Measurements from ENCODE around the gene SPZ1.

SPZ1 gene

DNA sequence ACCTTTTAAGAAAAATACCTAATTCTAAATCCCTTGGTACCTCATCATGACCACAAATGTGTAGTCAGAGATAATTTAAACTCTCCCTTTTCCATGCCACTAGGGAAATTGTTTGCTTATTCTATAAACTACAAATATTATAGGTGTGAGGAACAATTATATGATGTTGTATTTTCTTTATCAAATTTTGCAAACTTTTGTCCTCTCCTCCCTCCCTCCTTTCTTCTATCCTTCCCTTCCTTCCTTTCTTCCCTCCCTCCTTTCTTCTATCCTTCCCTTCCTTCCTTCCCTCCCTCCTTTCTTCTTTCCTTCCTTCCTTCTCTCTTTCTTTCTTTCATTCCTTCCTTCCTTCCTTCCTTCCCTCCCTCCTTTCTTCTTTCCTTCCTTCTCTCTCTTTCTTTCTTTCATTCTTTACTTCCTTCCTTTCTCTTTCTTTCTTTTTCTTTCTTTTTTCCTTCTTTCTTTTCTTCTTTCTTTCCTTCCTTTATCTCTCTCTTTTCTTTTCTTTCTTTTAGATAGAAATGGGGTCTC, 41.2 kb downstream of the SPZ1 start:
- Histone ChIP-seq H3K4me1 (no peaks in the 10 kb centered on the region), H3K9ac (no peak overlapping the region), H3K36me3 (no peaks in the 10 kb centered on the region), H3K4me3 (no peak overlapping the region), H3K4me2 (no peak overlapping the region), H4K20me1 (no peaks in the 10 kb centered on the region), H3K9me3 (no peaks in the 10 kb centered on the region), H3K27ac (no peak overlapping the region), H3K27me3 (no peaks in the 10 kb centered on the region)
- TF ChIP-seq Cebpa-rat (IDR thresholded peaks at IDR 0.05): no peak

GRCh38 chr5:80364892-80365291, 45.1 kb downstream of the SPZ1 start:
- Histone ChIP-seq H3K27ac (no peak overlapping the region), H3K9ac (no peak overlapping the region), H3K27me3 (no peaks in the 10 kb centered on the region), H3K4me1 (no peaks in the 10 kb centered on the region), H3K36me3 (no peaks in the 10 kb centered on the region), H4K20me1 (no peaks in the 10 kb centered on the region), H3K9me3 (no peaks in the 10 kb centered on the region), H3K4me2 (no peak overlapping the region), H3K4me3 (no peak overlapping the region)
- no peak for TF ChIP-seq Cebpa-rat (IDR thresholded peaks at IDR 0.05)

GRCh38 chr5:80368661-80369480, 49.1 kb downstream of the SPZ1 start:
- H3K4me3 ChIP-seq: no peak overlapping the region
- TF ChIP-seq Cebpa-rat (IDR thresholded peaks at IDR 0.05): no peak
- H3K4me2 ChIP-seq: no peak overlapping the region
- peaks cover 9% of the 10 kb centered on the region for H3K9me3 ChIP-seq
- H4K20me1 ChIP-seq: no peaks in the 10 kb centered on the region
- H3K27me3 ChIP-seq: no peaks in the 10 kb centered on the region
- no peak overlapping the region for H3K27ac ChIP-seq
- no peaks in the 10 kb centered on the region for H3K36me3 ChIP-seq
- no peak overlapping the region for H3K9ac ChIP-seq
- no peaks in the 10 kb centered on the region for H3K4me1 ChIP-seq

- no peak overlapping the region for H3K27ac ChIP-seq
- no peaks in the 10 kb centered on the region for H3K4me1 ChIP-seq
- no peak for TF ChIP-seq Cebpa-rat (IDR thresholded peaks at IDR 0.05)
- no peak overlapping the region for H3K9ac ChIP-seq
- no peak overlapping the region for H3K4me2 ChIP-seq
- H3K36me3 ChIP-seq: no peaks in the 10 kb centered on the region
- no peaks in the 10 kb centered on the region for H4K20me1 ChIP-seq
- peaks cover 9% of the 10 kb centered on the region for H3K9me3 ChIP-seq
- H3K27me3 ChIP-seq: no peaks in the 10 kb centered on the region
- no peak overlapping the region for H3K4me3 ChIP-seq
Observed at GRCh38 chr5:80369521-80369920, 49.7 kb downstream of the SPZ1 start.

- no peak overlapping the region for H3K27ac ChIP-seq
- H3K27me3 ChIP-seq: no peaks in the 10 kb centered on the region
- peaks cover 9% of the 10 kb centered on the region for H3K9me3 ChIP-seq
- H3K4me3 ChIP-seq: no peak overlapping the region
- H4K20me1 ChIP-seq: no peaks in the 10 kb centered on the region
- no peaks in the 10 kb centered on the region for H3K4me1 ChIP-seq
- no peak overlapping the region for H3K9ac ChIP-seq
- no peak overlapping the region for H3K4me2 ChIP-seq
- no peak for TF ChIP-seq Cebpa-rat (IDR thresholded peaks at IDR 0.05)
- H3K36me3 ChIP-seq: no peaks in the 10 kb centered on the region
Observed at GRCh38 chr5:80370390-80370789, 50.6 kb downstream of the SPZ1 start.

Measured in BLaER1 (cell line).